HG03139 (cell line): ENCODE results near the gene TMEM154.

ENCODE experiments used
- ATAC-seq: cut with Tn5 transposase; IDR thresholded peaks from one replicate; pipeline ENCODE4 v1.9.1; 2021; ENCODE audit not compliant: unreplicated experiment

Gene TMEM154

GRCh38 chr4:152598454-152598853 lies 81.3 kb downstream of the TMEM154 start:
- no peak for ATAC-seq

DNA sequence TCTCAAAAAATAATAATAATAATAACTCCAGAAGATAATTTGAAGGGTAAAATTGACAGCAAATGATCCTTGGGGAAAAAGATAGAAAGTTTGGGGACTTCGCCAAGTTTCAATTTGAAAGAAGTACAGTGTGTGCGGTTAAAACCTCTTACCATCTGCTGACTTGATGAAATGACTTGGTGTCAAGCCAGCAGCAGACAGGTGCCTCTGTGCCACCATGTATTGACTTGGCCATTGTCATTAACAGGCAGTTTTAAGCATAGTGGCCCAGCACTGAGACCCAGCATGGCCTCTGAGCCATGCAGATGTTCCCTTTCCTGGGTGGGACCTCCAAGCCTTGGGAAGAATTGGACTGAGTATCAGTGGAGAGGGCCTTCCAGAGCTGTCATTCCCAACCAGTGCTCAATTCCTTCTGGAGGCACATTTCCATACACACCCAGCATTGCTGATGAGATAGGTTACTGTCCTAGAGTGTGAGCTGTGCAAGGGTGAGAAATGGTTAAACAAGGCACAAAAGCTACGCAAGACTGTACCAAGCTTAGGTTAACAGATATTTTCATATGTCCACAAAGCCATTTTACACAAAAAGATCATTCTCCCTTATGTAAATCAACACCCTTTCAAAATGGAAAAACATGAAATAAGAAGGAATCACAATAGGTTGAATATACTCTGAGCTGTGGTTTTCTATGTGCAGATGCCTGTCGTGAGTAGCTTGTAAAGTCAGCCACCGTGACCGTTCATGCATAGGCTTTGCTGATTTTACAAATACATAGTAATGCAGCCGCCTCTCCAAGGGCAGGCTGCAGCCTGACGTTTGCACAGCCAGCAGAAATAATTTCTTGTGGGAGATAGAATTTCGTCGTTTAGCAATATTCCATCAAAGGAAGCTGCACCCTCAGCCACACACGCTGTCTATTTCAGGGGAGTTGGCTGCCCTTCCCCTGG lies 84.5 kb downstream of the TMEM154 start:
- peak; percentile 50 for ATAC-seq

DNA sequence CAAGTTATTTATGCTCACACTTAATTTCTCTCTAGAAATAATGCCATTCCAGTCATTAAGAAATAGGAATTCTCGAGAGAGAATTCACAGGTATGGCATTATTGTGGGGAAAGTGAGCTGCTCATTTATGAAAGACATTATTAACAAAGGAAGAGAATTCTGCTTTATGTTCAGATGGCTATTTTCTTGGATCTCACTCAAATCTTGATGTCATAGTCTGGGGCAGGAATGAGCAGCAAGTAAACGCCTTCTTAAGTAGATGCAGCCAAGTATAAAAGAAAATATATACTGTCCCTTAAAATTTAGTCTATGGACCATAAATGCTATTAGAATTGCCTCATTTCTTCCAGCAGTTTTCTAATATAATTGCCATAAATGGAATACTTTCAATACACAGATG lies 85.7 kb downstream of the TMEM154 start:
- ATAC-seq = no peak

DNA sequence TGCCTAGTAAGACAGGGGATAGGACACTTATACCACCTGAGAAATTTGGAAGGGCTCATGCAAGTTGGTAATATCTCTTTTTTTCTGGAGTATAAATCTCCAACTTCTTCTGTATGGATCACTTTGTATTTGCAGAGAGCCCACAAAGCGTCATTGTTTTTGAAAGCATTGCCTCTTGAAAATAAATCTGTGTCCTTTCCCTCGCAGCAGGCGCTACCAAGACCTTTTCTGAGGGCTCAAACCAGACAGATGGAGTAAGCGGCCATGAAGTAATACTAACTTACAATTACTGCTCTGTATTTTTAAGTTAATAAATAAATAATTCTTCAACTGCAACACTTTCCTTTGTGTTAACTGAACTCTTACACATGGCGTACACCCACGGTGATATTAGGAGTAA lies 87.9 kb downstream of the TMEM154 start:
- no peak for ATAC-seq

- peak; percentile 48 for ATAC-seq
Observed at GRCh38 chr4:152591396-152591795, 88.4 kb downstream of the TMEM154 start.

DNA sequence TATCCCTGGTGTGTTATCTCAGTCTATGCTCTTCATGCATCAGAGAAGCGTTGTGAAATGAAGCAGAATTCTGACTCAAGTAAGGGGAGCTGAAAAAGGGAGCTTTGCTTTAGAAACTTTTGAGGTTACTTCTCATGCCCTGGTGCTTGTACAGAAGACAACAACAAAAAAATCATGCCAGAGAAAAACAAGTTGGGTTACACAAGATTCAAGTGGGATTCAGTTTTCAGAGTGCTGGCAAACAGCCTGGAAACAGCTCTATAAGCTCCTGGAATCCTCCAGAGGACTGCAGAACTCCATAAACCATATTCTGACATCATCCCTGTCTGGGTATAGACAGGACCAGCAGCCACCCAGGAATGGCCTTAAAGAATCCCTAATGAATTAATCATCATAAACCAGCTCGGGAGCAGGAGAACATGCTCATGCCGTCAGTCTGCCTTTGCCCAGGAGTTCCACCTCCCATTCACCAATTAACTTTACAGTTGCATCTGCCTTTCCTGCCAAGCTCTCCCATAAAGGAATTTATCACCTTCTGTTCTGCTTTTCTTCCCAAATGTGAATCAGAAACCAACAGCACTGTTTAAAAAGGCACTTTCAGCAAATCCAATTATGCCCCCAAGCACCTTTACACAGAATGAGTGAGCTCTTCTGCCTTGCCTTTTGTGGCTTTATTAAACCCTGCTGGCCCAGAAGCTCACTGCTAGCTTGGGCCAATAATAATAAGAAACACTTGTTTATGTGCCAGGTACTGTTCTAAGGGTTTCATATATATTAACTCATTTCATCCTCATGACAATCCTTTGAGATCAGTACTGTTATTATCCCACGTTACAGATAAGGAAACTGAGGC lies 89.4 kb downstream of the TMEM154 start:
- ATAC-seq = no peak

DNA sequence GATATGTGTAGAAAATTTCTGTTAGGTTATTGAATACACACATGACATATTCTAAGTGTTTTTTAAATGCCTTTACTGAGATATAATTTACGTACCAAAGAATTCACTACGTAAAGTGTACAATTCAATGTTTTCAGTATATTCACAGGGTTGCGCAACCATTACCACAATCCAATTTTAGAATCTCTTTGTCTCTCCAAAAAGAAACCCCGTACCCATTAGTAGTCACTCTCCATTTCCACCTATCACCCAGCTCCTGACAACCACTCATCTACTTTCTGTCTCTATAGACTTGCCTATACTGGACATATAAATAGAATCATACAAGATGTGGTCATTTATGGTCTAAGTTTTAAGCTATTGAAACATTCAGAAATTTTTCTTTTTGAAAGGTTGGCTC lies 90.9 kb downstream of the TMEM154 start:
- ATAC-seq = no peak

DNA sequence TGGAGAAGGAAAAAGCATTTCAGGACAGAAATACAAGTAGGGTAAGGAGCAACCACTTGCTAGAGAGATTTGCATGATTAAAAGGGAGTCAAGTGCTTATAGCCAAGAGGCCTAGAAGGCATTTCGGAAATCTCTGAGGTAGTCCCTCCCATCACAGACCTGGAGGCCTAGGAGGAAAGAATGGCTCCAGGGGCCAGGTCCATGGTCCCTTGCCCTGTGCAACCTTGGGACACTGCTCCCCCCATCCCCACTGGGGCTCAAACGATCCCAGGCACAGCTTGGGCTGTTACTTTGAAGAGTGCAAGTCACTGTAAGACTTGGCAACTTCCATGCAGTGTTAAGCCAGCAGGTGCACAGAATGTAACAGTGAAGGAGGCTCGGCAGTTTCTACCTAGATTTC lies 92.7 kb downstream of the TMEM154 start:
- no peak for ATAC-seq

GRCh38 chr4:152586668-152587067 lies 93.1 kb downstream of the TMEM154 start:
- ATAC-seq = no peak

DNA sequence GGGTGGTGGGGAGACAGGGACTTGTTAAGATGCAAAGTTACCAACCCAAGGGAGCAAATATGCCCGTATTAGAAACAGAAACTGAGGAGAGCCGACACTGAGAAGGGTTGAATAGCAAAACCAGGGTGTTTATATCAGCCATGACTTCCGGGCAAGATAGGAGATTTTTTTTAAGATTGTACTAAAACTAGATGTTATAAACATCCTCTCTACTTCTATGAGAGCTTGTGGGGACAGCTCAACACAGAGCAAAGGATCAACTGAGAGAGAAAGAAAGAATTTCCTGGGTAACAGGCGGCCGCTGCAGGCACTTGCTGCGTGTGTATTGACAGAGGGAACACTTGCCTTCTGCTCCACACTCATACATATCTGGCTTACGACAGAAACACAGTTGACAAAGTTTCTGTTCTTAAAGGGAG lies 94.8 kb downstream of the TMEM154 start:
- ATAC-seq = no peak

DNA sequence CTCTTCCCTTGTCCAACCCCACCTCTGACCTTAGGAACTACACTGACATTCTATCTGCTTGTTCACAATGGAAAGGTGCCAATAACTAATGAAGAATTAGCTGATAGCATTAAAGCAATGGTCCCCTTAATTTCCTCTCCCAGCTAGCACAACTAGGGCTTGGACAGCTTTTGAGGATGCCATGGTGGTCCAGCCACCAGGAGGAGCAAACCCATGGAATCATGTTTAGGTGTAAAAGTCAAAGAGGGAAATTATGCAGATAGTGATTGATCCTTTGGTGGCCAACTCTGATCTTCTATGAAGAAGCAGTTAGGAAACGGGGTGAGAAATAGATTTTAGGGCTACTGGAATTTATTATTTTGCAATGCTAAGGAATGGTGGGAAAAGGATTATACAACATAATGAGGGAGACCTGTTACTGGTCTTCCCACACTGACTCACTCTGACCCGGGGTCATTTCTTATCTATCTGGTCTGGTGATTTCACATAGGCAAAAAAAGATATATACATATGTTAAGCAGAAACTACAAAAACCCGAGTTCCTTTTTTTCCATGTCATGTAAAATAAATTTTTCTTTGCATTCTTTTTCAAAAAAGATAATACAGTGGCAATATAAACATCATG lies 98.1 kb downstream of the TMEM154 start:
- no peak for ATAC-seq

GRCh38 chr4:152579916-152580315 lies 99.9 kb downstream of the TMEM154 start:
- no peak for ATAC-seq

GRCh38 chr4:152579107-152579764 lies 100.6 kb downstream of the TMEM154 start:
- no peak for ATAC-seq

DNA sequence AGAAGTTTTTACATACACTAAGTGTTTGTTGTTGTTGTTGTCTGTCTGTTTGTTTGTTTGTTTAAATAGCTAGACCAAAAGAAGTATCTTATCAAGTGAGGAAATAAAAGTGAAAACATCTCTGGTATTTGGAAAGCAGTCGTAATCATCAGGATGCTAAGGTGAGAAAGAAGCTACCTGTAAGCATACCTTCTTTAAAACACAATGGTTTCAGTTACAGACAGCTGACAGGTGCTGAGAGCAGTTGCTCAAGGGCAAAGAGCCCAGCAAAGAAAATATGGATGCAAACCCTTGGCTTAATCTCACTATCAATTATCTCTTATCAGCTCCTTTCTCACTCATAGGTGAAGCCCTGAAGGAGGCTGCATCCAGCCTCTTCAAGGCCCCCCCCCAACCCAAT lies 101.1 kb downstream of the TMEM154 start:
- ATAC-seq = no peak

GRCh38 chr4:152577708-152578396 lies 101.9 kb downstream of the TMEM154 start:
- ATAC-seq = peak; percentile 76

- no peak for ATAC-seq
Observed at GRCh38 chr4:152575533-152575932, 104.3 kb downstream of the TMEM154 start.

- ATAC-seq = no peak
Observed at GRCh38 chr4:152573861-152574260, 105.9 kb downstream of the TMEM154 start.

GRCh38 chr4:152572417-152573086 lies 107.2 kb downstream of the TMEM154 start:
- ATAC-seq = peak; percentile 70

GRCh38 chr4:152571770-152572169 lies 108.0 kb downstream of the TMEM154 start:
- ATAC-seq = no peak

DNA sequence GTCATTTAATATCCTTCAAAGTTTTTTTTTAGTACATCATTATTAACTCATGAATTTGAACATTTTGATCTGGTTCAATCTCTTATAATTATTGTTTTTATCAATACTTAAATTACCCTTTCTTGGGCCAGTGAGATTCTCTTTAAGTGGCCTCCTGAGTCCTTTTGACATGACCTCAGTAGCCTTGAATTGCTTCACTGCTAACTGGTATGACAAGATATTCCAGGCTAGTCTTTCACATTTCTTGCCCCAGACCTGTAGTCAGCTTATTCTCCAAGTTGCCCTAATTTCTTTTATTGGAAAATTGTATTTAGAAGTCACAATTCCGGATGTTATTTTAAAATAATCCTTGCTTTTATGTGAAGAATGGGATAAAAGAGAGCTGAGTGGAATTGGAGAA lies 108.5 kb downstream of the TMEM154 start:
- no peak for ATAC-seq
